Transverse colon (tissue), 4 donors: ENCODE results near the gene HSD17B12. TPM values are rescaled to one million over a fixed set of nuclear protein-coding genes. Genes with fewer than 3 reads are reported as not detected.

Experiments
- DNase-seq: peaks from one replicate; pipeline ENCODE4 v3.0.0-alpha.2; 2019
- H3K27ac ChIP-seq, 4 donors: fragments of 200-600 bp; sonication (generic); 2 replicates each; pipeline ENCODE4 v1.5.1; 2016 to 2018; ENCODE audit warnings: inconsistent platforms in 4 of 4
- H3K27me3 ChIP-seq: fragments of 200-600 bp; sonication (generic); 2 replicates; pipeline ENCODE4 v1.5.1; 2017; ENCODE audit warnings: inconsistent platforms
- H3K36me3 ChIP-seq, 4 donors: fragments of 200-600 bp; sonication (generic); 2 replicates each; pipeline ENCODE4 v1.5.1; 2017 to 2019; ENCODE audit warnings: inconsistent platforms in 4 of 4
- H3K4me1 ChIP-seq, 4 donors: fragments of 200-600 bp; sonication (generic); 2 replicates each; pipeline ENCODE4 v1.5.1; 2017 to 2020; ENCODE audit warnings: inconsistent platforms in 4 of 4
- H3K4me3 ChIP-seq, 4 donors: fragments of 200-600 bp; sonication (generic); 1 replicate in 1 of 4; 2 replicates in 3 of 4; pipeline versions ENCODE4 v1.5.1 to v1.6.1; 2017 to 2019; ENCODE audit warnings: inconsistent platforms in 4 of 4
- H3K9me3 ChIP-seq, 2 donors: fragments of 200-600 bp; sonication (generic); 2 replicates each; pipeline ENCODE4 v1.5.1; 2017 to 2019; ENCODE audit warnings: inconsistent platforms in 2 of 2
- CTCF ChIP-seq, 5 experiments: fragments of 200-600 bp in 3 of 5; fragments of 450-650 bp in 2 of 5; sonication (generic) in 3 of 5; IDR thresholded peaks; 1 replicate in 2 of 5; 2 replicates in 3 of 5; pipeline ENCODE4 v1.5.1; 2016 to 2017; ENCODE audit warnings: antibody characterized with exemption in 5 of 5, inconsistent platforms in 3 of 5, mild to moderate bottlenecking in 2 of 5, moderate library complexity in 1 of 5
- EP300 ChIP-seq: sonication (generic); formaldehyde crosslinking; IDR thresholded peaks from one replicate; pipeline ENCODE4 v1.6.1; 2017; ENCODE audit warnings: antibody characterized with exemption, low read depth
- POLR2A ChIP-seq: fragments of 450-650 bp; IDR thresholded peaks from one replicate; pipeline ENCODE4 v1.6.1; 2016; ENCODE audit warnings: antibody characterized with exemption, mild to moderate bottlenecking, moderate library complexity
- POLR2AphosphoS5 ChIP-seq, 3 donors: sonication (generic); formaldehyde crosslinking; IDR thresholded peaks; one replicate each; pipeline ENCODE4 v1.6.1; 2016; ENCODE audit warnings: antibody characterized with exemption in 3 of 3
- WGBS, 2 donors: methylation state at CpG; one replicate each; pipeline ENCODE4 v1.1.5; 2018; ENCODE audit warnings: low coverage in 1 of 2; 5-methylcytosine and 5-hydroxymethylcytosine counted together
- in situ Hi-C, 4 donors: fragments of 200-750 bp; cut with MboI; loops; one replicate each; pipeline versions ENCODE4 v1.15.0 to v1.15.1; 2017; ENCODE audit warnings: low sequenced_read_pairs in 3 of 4, low pct_ligation_motif_present in 1 of 4, low pct_unique_long_range_greater_than_20kb in 1 of 4
- intact Hi-C: fragments of 100-400 bp; cut with DNase I; formaldehyde crosslinking; loops from one replicate; pipeline ENCODE4 v1.15.1; 2023; ENCODE audit warnings: low total_unique reads
- total RNA-seq, 4 donors: library from RNA; depleted of rRNA; stranded (reverse); fragments of >200 nt; gene quantifications; one replicate each; pipeline ENCODE4 v1.1.0, GENCODE V29; 2016

HSD17B12 gene
- total RNA-seq, 4 donors from 2014 or later = 33.3 to 65.7 (median 47.1) TPM

DNA sequence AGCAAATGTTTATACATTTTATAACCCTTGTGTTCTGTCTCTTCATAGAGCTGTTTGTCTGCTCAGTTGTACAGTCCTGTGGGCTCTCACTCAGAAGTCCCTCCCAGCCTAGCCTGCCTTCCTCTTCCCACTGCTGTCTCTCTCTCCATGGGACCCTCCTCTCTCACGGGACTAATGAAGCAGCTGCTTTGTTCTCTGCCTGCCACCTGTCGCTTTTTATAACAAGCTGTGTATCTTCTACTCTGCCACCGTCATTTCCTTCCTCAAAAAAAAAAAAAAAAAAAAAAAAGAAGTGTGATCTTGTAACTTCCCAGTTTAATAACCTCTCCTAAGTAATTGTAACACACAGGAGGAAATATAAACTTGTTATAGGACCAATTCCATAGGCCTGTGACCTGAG lies 107.9 kb downstream of the HSD17B12 start:
- TF ChIP-seq CTCF (IDR thresholded peaks at IDR 0.05) (no peak), POLR2A (no peak), EP300 (no peak), POLR2AphosphoS5 (IDR thresholded peaks at IDR 0.05) (no peak)
- in situ Hi-C loops (no loop called here), intact Hi-C loops (no loop called here)
- Histone ChIP-seq H3K27me3 (no peaks in the 10 kb centered on the region), H3K9me3 (peaks cover 10 to 19% of the 10 kb centered on the region in 2 donors), H3K27ac (peak overlapping the region in 3 of 4 donors; percentile 15 to 37 (median 27)), H3K4me1 (peaks cover 0 to 19% (median 6%) of the 10 kb centered on the region in 4 donors), H3K4me3 (no peak overlapping the region), H3K36me3 (peaks cover 0 to 7% (median 0%) of the 10 kb centered on the region in 4 donors)
- DNase-seq = peak; percentile 40
- 11 to 20% methylated on average over 3 of the region's 3 CpGs for WGBS, 2 donors

- no peak for TF ChIP-seq EP300
- H3K27ac ChIP-seq = no peak overlapping the region
- H3K4me1 ChIP-seq = peaks cover 0 to 19% (median 6%) of the 10 kb centered on the region in 4 donors
- in situ Hi-C loops = no loop called here
- 69 to 85% methylated on average over 1 to 5 of the region's 5 CpGs for WGBS, 2 donors
- no peak overlapping the region for H3K4me3 ChIP-seq
- peaks cover under 1 to 5% of the 10 kb centered on the region in 2 donors for H3K9me3 ChIP-seq
- no peak for DNase-seq
- intact Hi-C loops = no loop called here
- peaks cover 0 to under 1% (median 0%) of the 10 kb centered on the region in 4 donors for H3K36me3 ChIP-seq
- no peaks in the 10 kb centered on the region for H3K27me3 ChIP-seq
Observed at GRCh38 chr11:43789700-43790443, 109.3 kb downstream of the HSD17B12 start.

- TF ChIP-seq EP300 (no peak), POLR2AphosphoS5 (IDR thresholded peaks at IDR 0.05) (no peak), CTCF (IDR thresholded peaks at IDR 0.05) (no peak), POLR2A (no peak)
- Histone ChIP-seq H3K9me3 (no peaks in the 10 kb centered on the region), H3K27ac (no peak overlapping the region), H3K36me3 (no peaks in the 10 kb centered on the region), H3K27me3 (no peaks in the 10 kb centered on the region), H3K4me3 (no peak overlapping the region), H3K4me1 (peaks cover 0 to 19% (median 6%) of the 10 kb centered on the region in 4 donors)
- DNase-seq = no peak
- 93 to 96% methylated on average over 3 to 4 of the region's 4 CpGs for WGBS, 2 donors
- intact Hi-C loops = no loop called here
- in situ Hi-C loops = no loop called here
Observed at GRCh38 chr11:43790444-43790794, 109.9 kb downstream of the HSD17B12 start.

GRCh38 chr11:43797337-43797736 lies 116.8 kb downstream of the HSD17B12 start:
- intact Hi-C loops = no loop called here
- Histone ChIP-seq H3K27me3 (no peaks in the 10 kb centered on the region), H3K27ac (no peak overlapping the region), H3K36me3 (no peaks in the 10 kb centered on the region), H3K4me1 (peaks cover 0 to 8% (median 3%) of the 10 kb centered on the region in 4 donors), H3K4me3 (no peak overlapping the region), H3K9me3 (no peaks in the 10 kb centered on the region)
- no peak for TF ChIP-seq POLR2AphosphoS5 (IDR thresholded peaks at IDR 0.05)
- TF ChIP-seq POLR2A = no peak
- no peak for TF ChIP-seq EP300
- TF ChIP-seq CTCF (IDR thresholded peaks at IDR 0.05) = no peak
- 87 to 90% methylated on average over 2 of the region's 2 CpGs for WGBS, 2 donors
- no peak for DNase-seq
- in situ Hi-C loops = no loop called here
